Transverse colon (tissue), 4 donors: ENCODE measurements around the gene MAT2B. TPM values are rescaled to one million over a fixed set of nuclear protein-coding genes. Genes with fewer than 3 reads are reported as not detected.
"Not testable (repeated sequence)": the region's sequence is repeated elsewhere in the genome, so short reads cannot be mapped to it uniquely, and the experiment has no call there.

ENCODE experiments used
- DNase-seq: peaks from one replicate; pipeline ENCODE4 v3.0.0-alpha.2; 2019
- H3K27ac ChIP-seq, 4 donors: fragments of 200-600 bp; sonication (generic); 2 replicates each; pipeline ENCODE4 v1.5.1; 2016 to 2018; ENCODE audit warnings: inconsistent platforms in 4 of 4
- H3K27me3 ChIP-seq: fragments of 200-600 bp; sonication (generic); 2 replicates; pipeline ENCODE4 v1.5.1; 2017; ENCODE audit warnings: inconsistent platforms
- H3K36me3 ChIP-seq, 4 donors: fragments of 200-600 bp; sonication (generic); 2 replicates each; pipeline ENCODE4 v1.5.1; 2017 to 2019; ENCODE audit warnings: inconsistent platforms in 4 of 4
- H3K4me1 ChIP-seq, 4 donors: fragments of 200-600 bp; sonication (generic); 2 replicates each; pipeline ENCODE4 v1.5.1; 2017 to 2020; ENCODE audit warnings: inconsistent platforms in 4 of 4
- H3K4me3 ChIP-seq, 4 donors: fragments of 200-600 bp; sonication (generic); 1 replicate in 1 of 4; 2 replicates in 3 of 4; pipeline versions ENCODE4 v1.5.1 to v1.6.1; 2017 to 2019; ENCODE audit warnings: inconsistent platforms in 4 of 4
- H3K9me3 ChIP-seq, 2 donors: fragments of 200-600 bp; sonication (generic); 2 replicates each; pipeline ENCODE4 v1.5.1; 2017 to 2019; ENCODE audit warnings: inconsistent platforms in 2 of 2
- CTCF ChIP-seq, 5 experiments: fragments of 200-600 bp in 3 of 5; fragments of 450-650 bp in 2 of 5; sonication (generic) in 3 of 5; IDR thresholded peaks; 1 replicate in 2 of 5; 2 replicates in 3 of 5; pipeline ENCODE4 v1.5.1; 2016 to 2017; ENCODE audit warnings: antibody characterized with exemption in 5 of 5, inconsistent platforms in 3 of 5, mild to moderate bottlenecking in 2 of 5, moderate library complexity in 1 of 5
- EP300 ChIP-seq: sonication (generic); formaldehyde crosslinking; IDR thresholded peaks from one replicate; pipeline ENCODE4 v1.6.1; 2017; ENCODE audit warnings: antibody characterized with exemption, low read depth
- POLR2A ChIP-seq: fragments of 450-650 bp; IDR thresholded peaks from one replicate; pipeline ENCODE4 v1.6.1; 2016; ENCODE audit warnings: antibody characterized with exemption, mild to moderate bottlenecking, moderate library complexity
- POLR2AphosphoS5 ChIP-seq, 3 donors: sonication (generic); formaldehyde crosslinking; IDR thresholded peaks; one replicate each; pipeline ENCODE4 v1.6.1; 2016; ENCODE audit warnings: antibody characterized with exemption in 3 of 3
- WGBS, 2 donors: methylation state at CpG; one replicate each; pipeline ENCODE4 v1.1.5; 2018; ENCODE audit warnings: low coverage in 1 of 2; 5-methylcytosine and 5-hydroxymethylcytosine counted together
- in situ Hi-C, 4 donors: fragments of 200-750 bp; cut with MboI; loops; one replicate each; pipeline versions ENCODE4 v1.15.0 to v1.15.1; 2017; ENCODE audit warnings: low sequenced_read_pairs in 3 of 4, low pct_ligation_motif_present in 1 of 4, low pct_unique_long_range_greater_than_20kb in 1 of 4
- intact Hi-C: fragments of 100-400 bp; cut with DNase I; formaldehyde crosslinking; loops from one replicate; pipeline ENCODE4 v1.15.1; 2023; ENCODE audit warnings: low total_unique reads
- total RNA-seq, 4 donors: library from RNA; depleted of rRNA; stranded (reverse); fragments of >200 nt; gene quantifications; one replicate each; pipeline ENCODE4 v1.1.0, GENCODE V29; 2016

MAT2B gene
- total RNA-seq, 4 donors from 2014 or later, result 20.2 to 409 (median 71.6) TPM

GRCh38 chr5:163533223-163533622 lies 27.8 kb downstream of the MAT2B start:
- no peak for DNase-seq
- H3K4me3 ChIP-seq, result no peak overlapping the region
- intact Hi-C loops, result no loop called here

DNA sequence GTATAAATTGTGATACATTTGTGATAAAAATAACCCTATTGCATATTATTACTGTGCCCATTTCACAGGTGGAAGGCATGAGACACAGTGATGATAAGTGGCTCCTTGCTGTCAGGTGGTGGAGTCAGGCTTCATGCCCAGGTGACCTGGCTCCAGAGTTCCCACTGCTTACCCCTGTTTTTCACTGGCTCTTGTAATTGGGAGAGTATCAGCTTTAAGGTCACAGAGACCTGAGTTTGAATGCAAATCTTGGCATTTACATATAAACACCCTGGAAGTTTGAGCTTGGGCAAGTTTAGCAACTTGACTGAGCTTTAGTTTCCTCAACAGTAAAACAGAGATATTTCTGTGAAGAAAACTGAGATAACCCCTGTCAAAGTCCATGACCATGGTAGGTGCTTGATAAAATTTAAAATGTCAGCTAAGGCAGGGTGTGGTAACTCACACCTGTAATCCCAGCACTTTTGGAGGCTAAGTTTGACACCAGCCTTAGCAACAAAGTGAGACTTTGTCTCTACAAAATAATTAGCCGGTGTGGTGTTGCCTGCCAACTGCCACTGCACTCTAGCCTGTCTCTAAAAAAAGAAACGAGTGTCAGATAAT lies 29.2 kb downstream of the MAT2B start:
- 41 to 42% methylated on average over 2 of the region's 2 CpGs for WGBS, 2 donors
- no peak for TF ChIP-seq EP300
- TF ChIP-seq POLR2AphosphoS5 (IDR thresholded peaks at IDR 0.05), result no peak
- no peak for TF ChIP-seq POLR2A
- TF ChIP-seq CTCF (IDR thresholded peaks at IDR 0.05), result no peak
- H3K9me3 ChIP-seq, result no peaks in the 10 kb centered on the region
- no peaks in the 10 kb centered on the region for H3K36me3 ChIP-seq
- DNase-seq, result no peak
- in situ Hi-C loops (no loop called here), intact Hi-C loops (no loop called here)
- H3K4me3 ChIP-seq, result no peak overlapping the region
- H3K27me3 ChIP-seq, result no peaks in the 10 kb centered on the region
- no peak overlapping the region for H3K27ac ChIP-seq
- H3K4me1 ChIP-seq, result peaks cover 0 to 8% (median 4%) of the 10 kb centered on the region in 4 donors

More at GRCh38 chr5:163533223-163533622, 27.8 kb downstream of the MAT2B start:
- Histone ChIP-seq H3K27ac (no peak overlapping the region), H3K36me3 (no peaks in the 10 kb centered on the region), H3K9me3 (no peaks in the 10 kb centered on the region), H3K27me3 (no peaks in the 10 kb centered on the region), H3K4me1 (peaks cover 0 to 8% (median 4%) of the 10 kb centered on the region in 4 donors)
- in situ Hi-C loops, result no loop called here
- 77 to 78% methylated on average over 2 of the region's 2 CpGs for WGBS, 2 donors
- TF ChIP-seq EP300 (no peak), CTCF (IDR thresholded peaks at IDR 0.05) (no peak), POLR2A (no peak), POLR2AphosphoS5 (IDR thresholded peaks at IDR 0.05) (no peak)

GRCh38 chr5:163535290-163535689 lies 29.9 kb downstream of the MAT2B start:
- in situ Hi-C loops (no loop called here), intact Hi-C loops (no loop called here)
- H3K4me3 ChIP-seq, result no peak overlapping the region
- H3K27ac ChIP-seq, result no peak overlapping the region
- H3K27me3 ChIP-seq, result no peaks in the 10 kb centered on the region
- H3K9me3 ChIP-seq, result no peaks in the 10 kb centered on the region
- no peak for TF ChIP-seq CTCF (IDR thresholded peaks at IDR 0.05)
- TF ChIP-seq EP300, result no peak
- TF ChIP-seq POLR2A, result no peak
- TF ChIP-seq POLR2AphosphoS5 (IDR thresholded peaks at IDR 0.05), result no peak
- H3K4me1 ChIP-seq, result peaks cover 0 to 8% (median 4%) of the 10 kb centered on the region in 4 donors
- DNase-seq, result no peak
- 40 to 46% methylated on average over 1 to 3 of the region's 3 CpGs for WGBS, 2 donors
- no peaks in the 10 kb centered on the region for H3K36me3 ChIP-seq

GRCh38 chr5:163536442-163536841 lies 31.0 kb downstream of the MAT2B start:
- intact Hi-C loops, H3K36me3 ChIP-seq, in situ Hi-C loops, H3K27me3 ChIP-seq, H3K4me1 ChIP-seq, DNase-seq, H3K9me3 ChIP-seq, H3K27ac ChIP-seq, H3K4me3 ChIP-seq: not testable (repeated sequence)
- 95% methylated on average over 3 of the region's 3 CpGs; no CpG with 5 or more reads in 1 of the 2 donors for WGBS, 2 donors

GRCh38 chr5:163540696-163541095 lies 35.3 kb downstream of the MAT2B start:
- Histone ChIP-seq H3K36me3 (no peaks in the 10 kb centered on the region), H3K27me3 (no peaks in the 10 kb centered on the region), H3K27ac (no peak overlapping the region), H3K4me1 (no peaks in the 10 kb centered on the region), H3K4me3 (no peak overlapping the region), H3K9me3 (no peaks in the 10 kb centered on the region)
- no peak for TF ChIP-seq POLR2AphosphoS5 (IDR thresholded peaks at IDR 0.05)
- TF ChIP-seq CTCF (IDR thresholded peaks at IDR 0.05), result no peak
- DNase-seq, result no peak
- intact Hi-C loops, result no loop called here
- in situ Hi-C loops, result no loop called here
- WGBS, 2 donors, result 50 to 66% methylated on average over 1 of the region's 1 CpG
